HG03159 (cell line): Measurements from ENCODE around the gene CELA3B.
"Not testable (repeated sequence)": the region's sequence is repeated elsewhere in the genome, so short reads cannot be mapped to it uniquely, and the experiment has no call there.

Source experiments
- ATAC-seq: cut with Tn5 transposase; IDR thresholded peaks from one replicate; pipeline ENCODE4 v1.9.1; 2021; ENCODE audit warnings: mild to moderate bottlenecking, moderate library complexity; ENCODE audit not compliant: unreplicated experiment

CELA3B gene

GRCh38 chr1:21976703-21977239 is at the start of gene CELA3B:
Gene CELA3B (plus strand): TSS chr1:21977022. CDS start chr1:21977040, 18 bp downstream.
- not testable (repeated sequence) for ATAC-seq

- no peak for ATAC-seq
Measured at GRCh38 chr1:21927533-21928237, 49.1 kb upstream of the CELA3B start.

GRCh38 chr1:21930080-21930571 is 46.7 kb upstream of the CELA3B start:
- ATAC-seq: no peak

GRCh38 chr1:21930629-21931170 is 46.1 kb upstream of the CELA3B start:
- no peak for ATAC-seq

- ATAC-seq: no peak
Measured at GRCh38 chr1:21931171-21932093, 45.4 kb upstream of the CELA3B start.

GRCh38 chr1:21932127-21932526 is 44.7 kb upstream of the CELA3B start:
- no peak for ATAC-seq

- ATAC-seq: no peak
Measured at GRCh38 chr1:21933397-21934248, 43.2 kb upstream of the CELA3B start.

- no peak for ATAC-seq
Measured at GRCh38 chr1:21935393-21935804, 41.4 kb upstream of the CELA3B start.

GRCh38 chr1:21935891-21936365 is 40.9 kb upstream of the CELA3B start:
- ATAC-seq: no peak

- ATAC-seq: no peak
Measured at GRCh38 chr1:21936366-21937031, 40.3 kb upstream of the CELA3B start.

- no peak for ATAC-seq
Measured at GRCh38 chr1:21937034-21937371, 39.8 kb upstream of the CELA3B start, which contains the start of gene HSPG2. Gene HSPG2 (minus strand): TSS chr1:21937310. CDS start chr1:21937217, 93 bp downstream.

GRCh38 chr1:21937372-21938121 is 39.3 kb upstream of the CELA3B start:
- peak; percentile 66 for ATAC-seq

GRCh38 chr1:21938732-21939538 is 37.9 kb upstream of the CELA3B start:
- no peak for ATAC-seq

GRCh38 chr1:21939650-21940374 is 37.0 kb upstream of the CELA3B start:
- ATAC-seq: no peak

- no peak for ATAC-seq
Measured at GRCh38 chr1:21940492-21940891, 36.3 kb upstream of the CELA3B start.

GRCh38 chr1:21941370-21941769 is 35.5 kb upstream of the CELA3B start:
- ATAC-seq: no peak

- no peak for ATAC-seq
Measured at GRCh38 chr1:21942464-21942863, 34.4 kb upstream of the CELA3B start.
